SK-MEL-5 (cell line): Measurements from ENCODE around the gene AGER. TPM values are rescaled to one million over a fixed set of nuclear protein-coding genes. Genes with fewer than 3 reads are reported as not detected.
"Not testable (repeated sequence)": the region's sequence is repeated elsewhere in the genome, so short reads cannot be mapped to it uniquely, and the experiment has no call there.

Source experiments
- DNase-seq: peaks from one replicate; pipeline ENCODE4 v3.0.0-alpha.2; 2016; ENCODE audit warnings: low read depth, low spot score
- in situ Hi-C: cut with HindIII; loops from 2 replicates; pipeline ENCODE4 v1.10.0; 2016; ENCODE audit warnings: low sequenced_read_pairs, high pct_unique_total_duplicates, low pct_unique_long_range_greater_than_20kb
- total RNA-seq: library from RNA; depleted of rRNA; stranded (reverse); fragments of >200 nt; shearing (Covaris generic); gene quantifications from 2 replicates; pipeline ENCODE4 v1.2.3, GENCODE V29; 2014

AGER gene
- total RNA-seq, 1 experiment from 2014 or later = 0.85 TPM

GRCh38 chr6:32190054-32190851 is 6.2 kb upstream of the AGER start, which contains the start of gene PBX2:
PBX2 (minus strand) TSS chr6:32190202; CDS start chr6:32189915, 287 bp downstream.
- in situ Hi-C loops = no loop called here
- peak; percentile 84 for DNase-seq

GRCh38 chr6:32189742-32190053 is 5.6 kb upstream of the AGER start:
- no peak for DNase-seq
- in situ Hi-C loops = no loop called here

GRCh38 chr6:32189069-32189741 is 5.2 kb upstream of the AGER start:
- in situ Hi-C loops = no loop called here
- DNase-seq = no peak

GRCh38 chr6:32188381-32189068 is 4.5 kb upstream of the AGER start:
- in situ Hi-C loops = no loop called here
- DNase-seq = no peak

- in situ Hi-C loops = not testable (repeated sequence)
Measured at GRCh38 chr6:32187725-32188380, 3.8 kb upstream of the AGER start.

GRCh38 chr6:32187009-32187709 is 3.1 kb upstream of the AGER start:
- DNase-seq = no peak
- in situ Hi-C loops = no loop called here

More at GRCh38 chr6:32187725-32188380, 3.8 kb upstream of the AGER start:
- DNase-seq = not testable (repeated sequence)

GRCh38 chr6:32186151-32186840 is 2.2 kb upstream of the AGER start:
- DNase-seq, in situ Hi-C loops: not testable (repeated sequence)

- in situ Hi-C loops = not testable (repeated sequence)
- DNase-seq = peak; percentile 86
Measured at GRCh38 chr6:32185681-32186131, 1.7 kb upstream of the AGER start.

GRCh38 chr6:32183483-32184083 is 470 bp downstream of the AGER start:
- in situ Hi-C loops = no loop called here
- no peak for DNase-seq

- in situ Hi-C loops = no loop called here
Measured at GRCh38 chr6:32183030-32183429, 1.0 kb downstream of the AGER start.

GRCh38 chr6:32182555-32182981 is 1.5 kb downstream of the AGER start:
- no peak for DNase-seq
- in situ Hi-C loops = no loop called here

More at GRCh38 chr6:32183030-32183429, 1.0 kb downstream of the AGER start:
- DNase-seq = no peak

GRCh38 chr6:32181915-32182529 is 2.0 kb downstream of the AGER start:
- DNase-seq = no peak
- in situ Hi-C loops = no loop called here

- no peak for DNase-seq
- in situ Hi-C loops = no loop called here
Measured at GRCh38 chr6:32181148-32181702, 2.8 kb downstream of the AGER start.

- DNase-seq = no peak
- in situ Hi-C loops = no loop called here
Measured at GRCh38 chr6:32179766-32180405, 4.2 kb downstream of the AGER start.
